ENCODE measurements around the gene B3GALNT1.

DNA sequence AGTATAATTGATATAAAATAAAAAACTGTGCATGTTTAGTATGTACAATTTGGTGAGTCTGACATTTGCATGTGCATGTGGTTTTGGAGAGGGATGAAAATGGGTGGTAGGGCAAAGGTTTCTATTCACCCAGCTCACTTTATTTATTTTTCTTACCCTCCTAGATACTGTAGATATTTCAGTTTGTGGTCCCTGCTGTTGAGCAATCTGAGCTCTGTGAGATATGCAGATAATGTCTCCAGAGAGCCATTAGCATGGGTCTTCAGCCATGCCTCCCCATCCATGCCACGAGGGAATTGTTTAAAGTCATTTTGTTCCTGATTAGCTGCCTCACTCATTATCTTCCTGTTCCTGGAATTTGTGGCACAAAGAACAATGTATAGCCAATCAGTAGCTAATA lies 44.4 kb upstream of the B3GALNT1 start:
- TF ChIP-seq EZH2 (IDR thresholded peaks at IDR 0.05) = no peak
- TF ChIP-seq CTCF (IDR thresholded peaks at IDR 0.05) = no peak
- TF ChIP-seq EZH2phosphoT487 (IDR thresholded peaks at IDR 0.05) = no peak

All from neural progenitor cell (in vitro differentiated cells).